NCI-H187 (cell line): ENCODE results near the gene ZNF226.
"Not testable (repeated sequence)": the region's sequence is repeated elsewhere in the genome, so short reads cannot be mapped to it uniquely, and the experiment has no call there.

Experiments used
- DNase-seq, 2 experiments: peaks; one replicate each; lab custom pipeline; 2025; lab: John Stamatoyannopoulos, UW

ZNF226 gene

GRCh38 chr19:44164673-44165512 is at the start of gene ZNF226:
Gene ZNF226 (plus strand): TSS chr19:44165100. CDS start chr19:44170081, 4,981 bp downstream.
- DNase-seq: peak; percentile 79 to 93

- not testable (repeated sequence) for DNase-seq
These were observed 43.7 kb upstream of the ZNF226 start for GRCh38 chr19:44121162-44121561.

- no peak for DNase-seq
These were observed 32.9 kb upstream of the ZNF226 start for GRCh38 chr19:44131955-44132354.

GRCh38 chr19:44141191-44142058 is 23.5 kb upstream of the ZNF226 start, which contains the start of gene ZNF234:
Gene ZNF234 (plus strand): TSS chr19:44141554. CDS start chr19:44144633, 3,079 bp downstream.
- DNase-seq: peak; percentile 50 to 84

GRCh38 chr19:44142059-44142433 is 22.9 kb upstream of the ZNF226 start:
- DNase-seq: no peak

- DNase-seq: no peak
These were observed 15.1 kb upstream of the ZNF226 start for GRCh38 chr19:44149776-44150175.

- DNase-seq: no peak
These were observed 13.4 kb upstream of the ZNF226 start for GRCh38 chr19:44151491-44151890.

GRCh38 chr19:44156475-44156874 is 8.4 kb upstream of the ZNF226 start:
- DNase-seq: no peak

- no peak for DNase-seq
These were observed 1.1 kb upstream of the ZNF226 start for GRCh38 chr19:44163789-44164188.

- no peak for DNase-seq
These were observed 600 bp upstream of the ZNF226 start for GRCh38 chr19:44164327-44164672.

- DNase-seq: not testable (repeated sequence)
These were observed 5.8 kb downstream of the ZNF226 start for GRCh38 chr19:44170660-44171059.

- DNase-seq: no peak
These were observed 11.7 kb downstream of the ZNF226 start for GRCh38 chr19:44176590-44176989.

- DNase-seq: no peak
These were observed 16.1 kb downstream of the ZNF226 start for GRCh38 chr19:44180968-44181367.

GRCh38 chr19:44182145-44182544 is 17.2 kb downstream of the ZNF226 start:
- no peak for DNase-seq

GRCh38 chr19:44190020-44190419 is 25.1 kb downstream of the ZNF226 start:
- DNase-seq: no peak

GRCh38 chr19:44192127-44192526 is 27.2 kb downstream of the ZNF226 start:
- DNase-seq: no peak

GRCh38 chr19:44196772-44197171 is 31.9 kb downstream of the ZNF226 start:
- no peak for DNase-seq

GRCh38 chr19:44202470-44202869 is 37.6 kb downstream of the ZNF226 start:
- DNase-seq: no peak

- DNase-seq: no peak
These were observed 38.1 kb downstream of the ZNF226 start for GRCh38 chr19:44202974-44203373.

- DNase-seq: not testable (repeated sequence)
These were observed 39.0 kb downstream of the ZNF226 start for GRCh38 chr19:44203877-44204276.

GRCh38 chr19:44204772-44205171 is 39.9 kb downstream of the ZNF226 start:
- no peak for DNase-seq

GRCh38 chr19:44207126-44207803 is 42.4 kb downstream of the ZNF226 start:
- DNase-seq: peak; percentile 73 to 86
